HL-60 (cell line): Measurements from ENCODE around the gene SPDEF.

ENCODE experiments used
- DNase-seq, 2 experiments: peaks; one replicate each; pipeline ENCODE4 v3.0.0-alpha.2; 2010 to 2020; ENCODE audit warnings: low read depth in 1 of 2, low spot score in 1 of 2
- H3K27ac ChIP-seq: fragments of 250-450 bp; sonication (Bioruptor Pico); replicated peaks from 2 replicates; pipeline ENCODE4 v1.5.1; 2020; ENCODE audit warnings: mild to moderate bottlenecking, moderate library complexity
- H3K27me3 ChIP-seq: fragments of 250-450 bp; sonication (Bioruptor Pico); 2 replicates; pipeline ENCODE4 v1.5.1; 2021; ENCODE audit warnings: mild to moderate bottlenecking, moderate library complexity; ENCODE audit not compliant: insufficient read depth, poor library complexity, severe bottlenecking
- H3K4me3 ChIP-seq: replicated peaks from 2 replicates; pipeline ENCODE4 v1.5.1; 2011; ENCODE audit warnings: mild to moderate bottlenecking, control low read depth, low read length; ENCODE audit not compliant: insufficient read depth
- CTCF ChIP-seq: IDR thresholded peaks from one replicate; pipeline ENCODE4 v1.5.1; 2011; ENCODE audit warnings: low read length, control low read depth, inconsistent platforms; ENCODE audit not compliant: insufficient read depth
- GABPA ChIP-seq: IDR thresholded peaks from 2 replicates; pipeline ENCODE4 v1.6.1; 2012; ENCODE audit warnings: low read depth
- POLR2AphosphoS5 ChIP-seq: IDR thresholded peaks from 2 replicates; pipeline ENCODE4 v1.6.1; 2012; ENCODE audit warnings: low read depth
- REST ChIP-seq: IDR thresholded peaks from 2 replicates; pipeline ENCODE4 v1.6.1; 2012; ENCODE audit warnings: low read depth; ENCODE audit not compliant: insufficient replicate concordance
- SPI1 ChIP-seq: IDR thresholded peaks from 2 replicates; pipeline ENCODE4 v1.6.1; 2012; ENCODE audit warnings: low read depth, mild to moderate bottlenecking, borderline replicate concordance

Gene SPDEF

GRCh38 chr6:34515473-34516387, 40.4 kb downstream of the SPDEF start:
- no peak overlapping the region for H3K4me3 ChIP-seq
- H3K27ac ChIP-seq = no peak overlapping the region
- peaks cover 5% of the 10 kb centered on the region for H3K27me3 ChIP-seq

GRCh38 chr6:34514593-34515472, 41.3 kb downstream of the SPDEF start:
- no peak for DNase-seq
- no peak overlapping the region for H3K4me3 ChIP-seq
- no peak for TF ChIP-seq GABPA
- no peak for TF ChIP-seq CTCF
- TF ChIP-seq SPI1 = no peak
- no peak for TF ChIP-seq REST
- no peak for TF ChIP-seq POLR2AphosphoS5
- peaks cover 5% of the 10 kb centered on the region for H3K27me3 ChIP-seq
- H3K27ac ChIP-seq = no peak overlapping the region

More at GRCh38 chr6:34515473-34516387, 40.4 kb downstream of the SPDEF start:
- no peak for DNase-seq
- no peak for TF ChIP-seq POLR2AphosphoS5
- no peak for TF ChIP-seq SPI1
- no peak for TF ChIP-seq CTCF
- TF ChIP-seq REST = no peak

GRCh38 chr6:34514112-34514511, 42.0 kb downstream of the SPDEF start:
- Histone ChIP-seq H3K4me3 (no peak overlapping the region), H3K27ac (no peak overlapping the region), H3K27me3 (peaks cover 5% of the 10 kb centered on the region)
- no peak for DNase-seq
- TF ChIP-seq SPI1 = no peak
- no peak for TF ChIP-seq GABPA
- no peak for TF ChIP-seq CTCF
- TF ChIP-seq REST = no peak
- TF ChIP-seq POLR2AphosphoS5 = no peak
